ENCODE data around the gene MEF2C. TPM values are rescaled to one million over a fixed set of nuclear protein-coding genes. Genes with fewer than 3 reads are reported as not detected.

Gene MEF2C
- total RNA-seq, 1 donor from 2014 or later: 0.44 TPM

DNA sequence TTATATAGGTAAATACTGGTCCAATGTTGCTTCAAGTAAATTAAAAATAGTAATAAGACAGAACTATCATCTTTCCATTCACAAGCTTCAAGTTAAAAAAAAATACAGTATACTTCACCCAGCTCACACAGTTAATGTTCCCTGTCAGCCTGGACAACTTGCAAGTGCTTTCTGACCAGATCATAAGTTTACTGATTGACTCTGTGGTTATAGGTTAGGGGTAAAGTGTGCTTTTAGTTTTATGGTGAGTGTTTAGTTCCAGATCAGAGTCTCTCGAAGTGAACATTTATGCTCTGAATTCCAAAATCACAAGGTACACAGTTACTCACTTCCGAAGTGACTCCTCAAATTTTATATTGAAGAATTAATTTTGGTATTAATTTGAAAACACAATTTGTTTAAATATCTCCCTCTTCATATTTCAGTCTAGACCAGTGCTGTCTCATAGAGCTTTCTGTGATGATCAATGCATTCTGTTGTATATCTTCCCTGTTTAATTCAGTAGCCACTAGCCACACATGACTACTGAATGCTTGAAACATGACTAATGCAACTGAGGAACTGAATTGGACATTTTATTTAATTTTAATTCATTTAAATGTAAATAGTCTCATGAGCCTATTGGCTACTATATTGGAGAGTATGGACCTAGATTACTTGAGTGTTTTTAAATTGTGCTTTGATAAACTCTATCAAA lies 90.7 kb downstream of the MEF2C start:
- intact Hi-C loops (cut with micrococcal nuclease): no loop called here
- H3K36me3 Mint-ChIP-seq (ENCODE audit: low read depth): no peaks in the 10 kb centered on the region
- no peak overlapping the region for H3K27ac Mint-ChIP-seq
- H3K9me3 Mint-ChIP-seq: no peaks in the 10 kb centered on the region
- peaks cover 1% of the 10 kb centered on the region for H3K27me3 Mint-ChIP-seq (ENCODE audit: insufficient read depth)
- no peak overlapping the region for H3K4me3 Mint-ChIP-seq
- H3K4me1 Mint-ChIP-seq (ENCODE audit: low read depth): no peaks in the 10 kb centered on the region
- DNase-seq (ENCODE audit: low spot score): no peak

GRCh38 chr5:88787856-88788255 lies 95.1 kb downstream of the MEF2C start:
- H3K27me3 Mint-ChIP-seq (ENCODE audit: insufficient read depth): no peaks in the 10 kb centered on the region
- H3K27ac Mint-ChIP-seq: no peak overlapping the region
- H3K9me3 Mint-ChIP-seq: no peaks in the 10 kb centered on the region
- DNase-seq (ENCODE audit: low spot score): no peak
- no peak overlapping the region for H3K4me3 Mint-ChIP-seq
- H3K36me3 Mint-ChIP-seq (ENCODE audit: low read depth): no peaks in the 10 kb centered on the region
- H3K4me1 Mint-ChIP-seq (ENCODE audit: low read depth): peaks cover 5% of the 10 kb centered on the region
- intact Hi-C loops (cut with micrococcal nuclease): no loop called here

- DNase-seq (ENCODE audit: low spot score): no peak
- Mint-ChIP-seq H3K36me3 (ENCODE audit: low read depth) (no peaks in the 10 kb centered on the region), H3K4me1 (ENCODE audit: low read depth) (peaks cover 5% of the 10 kb centered on the region), H3K27ac (no peak overlapping the region), H3K9me3 (no peaks in the 10 kb centered on the region), H3K27me3 (ENCODE audit: insufficient read depth) (no peaks in the 10 kb centered on the region), H3K4me3 (no peak overlapping the region)
- intact Hi-C loops (cut with micrococcal nuclease): no loop called here
Observed at GRCh38 chr5:88786789-88787188, 96.2 kb downstream of the MEF2C start.

DNA sequence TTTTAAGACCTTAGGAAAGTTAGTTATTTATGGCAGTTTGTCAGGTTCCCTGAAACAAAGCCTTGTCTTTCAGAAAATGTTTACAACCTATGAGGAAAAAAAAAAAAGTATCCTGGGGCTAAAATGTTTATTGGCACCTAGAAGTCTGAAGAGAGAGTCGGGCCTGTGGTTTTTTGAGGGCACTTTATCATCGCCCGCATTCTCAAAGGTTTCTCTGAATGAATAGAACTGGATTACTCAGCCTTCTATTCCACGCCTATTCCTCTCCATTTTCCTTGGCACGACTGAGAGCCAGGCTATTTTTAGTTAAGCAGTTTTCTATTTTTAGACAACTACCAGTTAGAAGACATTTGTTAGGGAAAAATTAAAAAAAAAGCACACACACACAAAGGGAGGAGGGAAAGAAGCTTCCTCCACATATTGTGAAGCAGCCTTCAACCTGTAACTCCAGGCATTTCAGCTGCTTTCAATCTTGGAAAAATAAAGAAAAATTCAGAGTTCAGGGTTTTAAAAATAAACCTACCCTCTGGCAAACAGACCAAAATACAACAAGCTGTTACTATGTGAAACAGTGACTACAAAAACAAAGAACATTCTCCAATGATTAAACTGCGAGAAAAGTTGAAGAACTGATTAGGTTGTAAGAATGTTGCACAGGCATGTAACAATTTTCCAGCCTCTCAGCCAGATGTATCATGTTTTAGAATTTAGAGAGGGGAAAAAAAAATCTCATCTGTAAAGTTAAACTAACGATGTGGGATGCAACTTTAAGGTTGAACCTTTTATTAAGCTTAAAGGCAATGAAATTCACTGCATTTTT lies 97.0 kb downstream of the MEF2C start:
- Mint-ChIP-seq H3K27ac (no peak overlapping the region), H3K36me3 (ENCODE audit: low read depth) (no peaks in the 10 kb centered on the region), H3K4me1 (ENCODE audit: low read depth) (peaks cover 5% of the 10 kb centered on the region), H3K27me3 (ENCODE audit: insufficient read depth) (no peaks in the 10 kb centered on the region), H3K4me3 (no peak overlapping the region), H3K9me3 (no peaks in the 10 kb centered on the region)
- intact Hi-C loops (cut with micrococcal nuclease): loop anchor here (2.0 kb wide), 1 partner anchor 43 kb away; no protein-coding TSS in a partner anchor
- DNase-seq (ENCODE audit: low spot score): no peak

DNA sequence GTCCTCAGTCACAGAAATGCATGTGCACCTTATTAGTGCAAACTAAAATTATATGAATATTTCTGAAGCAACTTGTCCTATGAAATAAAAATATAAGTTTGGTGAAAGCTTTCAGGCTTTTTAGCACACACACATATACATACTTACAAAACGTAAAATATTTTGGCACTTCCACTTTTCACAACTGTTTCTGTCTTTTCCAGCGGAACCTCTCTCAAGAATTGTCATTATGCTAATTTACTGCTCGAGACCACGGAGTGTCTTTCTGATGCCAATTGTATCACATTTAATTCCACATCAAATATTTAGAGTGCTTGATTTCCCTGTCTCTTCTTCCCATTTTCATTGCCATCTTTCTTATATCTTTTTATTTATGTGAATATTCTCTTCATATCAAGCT lies 100.4 kb downstream of the MEF2C start:
- intact Hi-C loops (cut with micrococcal nuclease): no loop called here
- H3K27ac Mint-ChIP-seq: no peak overlapping the region
- no peaks in the 10 kb centered on the region for H3K9me3 Mint-ChIP-seq

DNA sequence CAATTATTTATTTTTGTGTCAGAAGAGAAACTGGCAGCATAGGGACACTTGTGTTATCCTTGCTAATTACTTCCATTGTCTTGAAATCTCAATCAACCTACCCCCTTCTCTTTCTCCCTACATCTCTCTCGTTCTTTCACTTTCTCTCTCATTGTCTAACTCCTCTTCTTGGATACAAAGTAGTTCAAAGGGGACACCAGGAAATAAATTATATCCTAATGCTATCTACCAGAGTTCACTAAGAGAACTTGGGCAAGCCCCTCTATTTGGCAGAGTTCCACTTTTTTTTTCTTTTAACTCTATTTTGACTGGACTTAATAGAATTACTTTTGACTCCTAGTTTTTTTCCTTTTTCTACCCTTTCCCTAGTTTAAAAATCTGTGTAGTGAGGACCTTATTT lies 102.2 kb downstream of the MEF2C start:
- H3K27ac Mint-ChIP-seq: no peak overlapping the region
- DNase-seq (ENCODE audit: low spot score): no peak
- H3K36me3 Mint-ChIP-seq (ENCODE audit: low read depth): no peaks in the 10 kb centered on the region
- no peaks in the 10 kb centered on the region for H3K27me3 Mint-ChIP-seq (ENCODE audit: insufficient read depth)
- H3K4me3 Mint-ChIP-seq: no peak overlapping the region
- intact Hi-C loops (cut with micrococcal nuclease): no loop called here
- no peaks in the 10 kb centered on the region for H3K4me1 Mint-ChIP-seq (ENCODE audit: low read depth)
- no peaks in the 10 kb centered on the region for H3K9me3 Mint-ChIP-seq

More for the DNA sequence above, 100.4 kb downstream of the MEF2C start:
- Mint-ChIP-seq H3K4me1 (ENCODE audit: low read depth) (peaks cover 5% of the 10 kb centered on the region), H3K4me3 (no peak overlapping the region), H3K27me3 (ENCODE audit: insufficient read depth) (no peaks in the 10 kb centered on the region), H3K36me3 (ENCODE audit: low read depth) (no peaks in the 10 kb centered on the region)
- DNase-seq (ENCODE audit: low spot score): no peak

- H3K27me3 Mint-ChIP-seq (ENCODE audit: insufficient read depth): no peaks in the 10 kb centered on the region
- no peaks in the 10 kb centered on the region for H3K36me3 Mint-ChIP-seq (ENCODE audit: low read depth)
- H3K9me3 Mint-ChIP-seq: no peaks in the 10 kb centered on the region
- no peaks in the 10 kb centered on the region for H3K4me1 Mint-ChIP-seq (ENCODE audit: low read depth)
- intact Hi-C loops (cut with micrococcal nuclease): no loop called here
- DNase-seq (ENCODE audit: low spot score): no peak
- no peak overlapping the region for H3K27ac Mint-ChIP-seq
- H3K4me3 Mint-ChIP-seq: no peak overlapping the region
Observed at GRCh38 chr5:88778736-88779135, 104.2 kb downstream of the MEF2C start.

DNA sequence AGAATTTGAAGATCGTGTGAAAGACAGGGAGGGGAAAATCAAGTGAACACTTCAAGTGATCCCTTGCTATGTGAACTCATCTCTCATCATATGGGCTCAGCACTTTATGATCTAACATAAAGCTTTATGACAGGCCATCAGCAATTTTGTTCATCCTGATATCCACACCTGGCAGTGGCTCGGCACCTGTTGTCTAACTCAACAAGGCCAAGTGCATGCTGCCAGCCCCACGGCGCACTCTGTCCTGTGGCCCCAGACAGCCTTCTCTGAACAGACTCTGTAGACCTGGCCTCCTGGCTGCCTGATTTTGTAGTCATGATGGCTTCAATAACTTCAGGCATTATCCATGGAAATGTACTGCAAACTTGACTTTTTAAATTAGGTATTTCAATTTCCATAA lies 106.3 kb downstream of the MEF2C start:
- Mint-ChIP-seq H3K27me3 (ENCODE audit: insufficient read depth) (no peaks in the 10 kb centered on the region), H3K27ac (no peak overlapping the region), H3K4me1 (ENCODE audit: low read depth) (no peaks in the 10 kb centered on the region), H3K9me3 (no peaks in the 10 kb centered on the region), H3K4me3 (no peak overlapping the region), H3K36me3 (ENCODE audit: low read depth) (no peaks in the 10 kb centered on the region)
- DNase-seq (ENCODE audit: low spot score): no peak
- intact Hi-C loops (cut with micrococcal nuclease): no loop called here

DNA sequence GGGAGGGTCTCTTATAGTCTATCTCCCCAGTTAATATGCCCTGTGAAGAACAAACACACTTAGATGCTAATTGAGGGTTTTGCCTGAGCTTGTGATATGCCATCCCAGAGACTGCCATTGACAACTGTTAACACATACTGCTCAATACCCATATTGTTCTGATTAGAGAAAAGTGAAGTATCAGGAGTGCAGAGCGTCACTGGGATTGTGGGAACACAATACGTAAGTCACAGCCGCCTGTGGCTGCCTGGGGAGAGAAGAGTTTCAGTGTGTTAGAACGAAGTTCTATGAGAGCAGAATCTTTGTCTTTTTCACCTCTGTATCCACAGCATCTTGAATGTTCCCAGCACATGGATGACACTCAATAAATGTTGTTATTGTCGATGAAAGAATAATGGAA lies 110.2 kb downstream of the MEF2C start:
- no peaks in the 10 kb centered on the region for H3K9me3 Mint-ChIP-seq

GRCh38 chr5:88772047-88772446 lies 110.9 kb downstream of the MEF2C start:
- Mint-ChIP-seq H3K4me3 (no peak overlapping the region), H3K36me3 (ENCODE audit: low read depth) (no peaks in the 10 kb centered on the region), H3K27me3 (ENCODE audit: insufficient read depth) (peaks cover 6% of the 10 kb centered on the region), H3K9me3 (no peaks in the 10 kb centered on the region), H3K4me1 (ENCODE audit: low read depth) (no peaks in the 10 kb centered on the region), H3K27ac (no peak overlapping the region)
- no peak for DNase-seq (ENCODE audit: low spot score)
- intact Hi-C loops (cut with micrococcal nuclease): no loop called here

More for the DNA sequence above, 110.2 kb downstream of the MEF2C start:
- Mint-ChIP-seq H3K36me3 (ENCODE audit: low read depth) (no peaks in the 10 kb centered on the region), H3K27ac (no peak overlapping the region), H3K27me3 (ENCODE audit: insufficient read depth) (peaks cover 6% of the 10 kb centered on the region), H3K4me3 (no peak overlapping the region), H3K4me1 (ENCODE audit: low read depth) (no peaks in the 10 kb centered on the region)
- DNase-seq (ENCODE audit: low spot score): no peak
- intact Hi-C loops (cut with micrococcal nuclease): no loop called here

DNA sequence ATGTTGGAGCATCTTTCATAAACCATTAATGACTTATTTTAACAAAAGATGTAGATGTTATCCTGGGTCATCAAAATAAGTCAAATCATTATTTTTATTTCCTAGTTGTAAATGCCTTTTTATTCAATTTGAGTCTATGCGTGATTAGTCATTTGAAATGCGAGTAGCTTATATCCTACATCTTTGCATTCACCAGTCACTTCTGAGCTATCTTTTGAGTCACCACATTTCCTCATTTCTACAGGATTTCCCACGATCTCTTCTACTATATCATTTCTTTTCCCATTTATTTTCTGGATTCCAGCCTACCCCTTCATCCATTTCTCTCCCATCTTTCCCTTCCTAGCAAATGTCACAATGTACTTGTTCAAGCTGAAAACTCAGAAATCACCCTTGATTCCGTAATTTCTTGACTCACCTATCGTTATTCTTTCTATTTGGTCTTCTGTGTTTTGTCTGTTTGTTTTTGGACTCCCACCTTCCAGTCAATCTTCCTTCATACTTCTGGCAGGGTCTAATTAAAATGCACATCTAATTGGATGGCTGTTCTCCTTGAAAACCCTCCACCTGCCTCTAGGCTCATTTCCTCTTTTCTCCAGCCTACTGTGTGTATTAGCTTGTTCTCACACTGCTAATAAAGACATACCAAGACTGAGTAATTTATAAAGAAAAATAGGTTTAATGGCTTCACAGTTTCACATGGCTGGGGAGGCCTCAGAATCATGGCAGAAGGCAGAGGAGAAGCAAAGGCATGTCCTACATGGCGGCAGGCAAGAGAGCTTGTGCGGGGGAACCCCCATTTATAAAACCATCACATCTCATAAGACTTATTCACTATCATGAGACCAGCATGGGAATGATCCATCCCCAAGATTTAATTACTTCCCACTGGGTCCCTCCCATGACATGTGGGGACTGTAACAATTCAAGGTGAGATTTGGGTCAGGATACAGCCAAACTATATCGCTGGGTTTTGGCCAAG lies 112.4 kb downstream of the MEF2C start:
- Mint-ChIP-seq H3K4me1 (ENCODE audit: low read depth) (no peaks in the 10 kb centered on the region), H3K27ac (no peak overlapping the region), H3K4me3 (no peak overlapping the region), H3K36me3 (ENCODE audit: low read depth) (no peaks in the 10 kb centered on the region), H3K9me3 (no peaks in the 10 kb centered on the region), H3K27me3 (ENCODE audit: insufficient read depth) (peaks cover 6% of the 10 kb centered on the region)
- DNase-seq (ENCODE audit: low spot score): no peak
- intact Hi-C loops (cut with micrococcal nuclease): no loop called here

- Mint-ChIP-seq H3K4me3 (no peak overlapping the region), H3K27ac (no peak overlapping the region), H3K4me1 (ENCODE audit: low read depth) (no peaks in the 10 kb centered on the region), H3K27me3 (ENCODE audit: insufficient read depth) (peaks cover 6% of the 10 kb centered on the region), H3K36me3 (ENCODE audit: low read depth) (no peaks in the 10 kb centered on the region), H3K9me3 (no peaks in the 10 kb centered on the region)
- intact Hi-C loops (cut with micrococcal nuclease): no loop called here
- DNase-seq (ENCODE audit: low spot score): no peak
Observed at GRCh38 chr5:88769165-88769564, 113.8 kb downstream of the MEF2C start.
